A673 (cell line): ENCODE measurements around the gene RAB25. TPM values are rescaled to one million over a fixed set of nuclear protein-coding genes. Genes with fewer than 3 reads are reported as not detected.

Experiments
- BruUV-seq: library from RNA; stranded (reverse); fragments of 400-500 nt; replicated peaks from 2 replicates; lab custom pipeline; 2021; lab: Mats Ljungman, UMichigan
- CTCF ChIA-PET: fragments of 300-600 bp; sonication (Branson Sonifier 250); formaldehyde crosslinking; loops from one replicate; lab custom pipeline; 2022; ENCODE audit warnings: antibody characterized with exemption; lab: Charles Lee
- POLR2A ChIA-PET: fragments of 300-600 bp; sonication (Branson Sonifier 250); formaldehyde crosslinking; loops from one replicate; lab custom pipeline; 2022; ENCODE audit warnings: antibody characterized with exemption; ENCODE audit not compliant: low non-redundant PET; lab: Charles Lee
- DNase-seq: peaks from one replicate; pipeline ENCODE4 v3.0.0-alpha.2; 2015; ENCODE audit warnings: low spot score
- H3K27ac ChIP-seq: fragments of 200-600 bp; sonication (generic); 2 replicates; pipeline ENCODE4 v1.5.1; 2016; ENCODE audit warnings: mixed run types, low read depth, mild to moderate bottlenecking, mixed read lengths, antibody characterized with exemption, low read length; ENCODE audit not compliant: poor library complexity, severe bottlenecking
- H3K27me3 ChIP-seq: fragments of 200-600 bp; sonication (generic); replicated peaks from 2 replicates; pipeline ENCODE4 v1.6.1; 2017; ENCODE audit warnings: mixed run types, low read depth, mild to moderate bottlenecking, mixed read lengths, antibody characterized with exemption, low read length; ENCODE audit not compliant: insufficient read depth, poor library complexity
- H3K36me3 ChIP-seq: fragments of 200-600 bp; sonication (generic); 2 replicates; pipeline ENCODE4 v1.6.1; 2016; ENCODE audit warnings: mixed run types, mild to moderate bottlenecking, mixed read lengths, antibody characterized with exemption, low read length; ENCODE audit not compliant: insufficient read depth, poor library complexity, severe bottlenecking
- H3K4me1 ChIP-seq: fragments of 200-600 bp; sonication (generic); 2 replicates; pipeline ENCODE4 v1.6.1; 2017; ENCODE audit warnings: mixed run types, mild to moderate bottlenecking, mixed read lengths, antibody characterized with exemption, low read length; ENCODE audit not compliant: insufficient read depth, poor library complexity, severe bottlenecking
- H3K4me3 ChIP-seq: fragments of 200-600 bp; sonication (generic); 2 replicates; pipeline ENCODE4 v1.5.1; 2016; ENCODE audit warnings: low read depth, mixed run types, mild to moderate bottlenecking, mixed read lengths, low read length; ENCODE audit not compliant: poor library complexity, severe bottlenecking
- H3K9me3 ChIP-seq: fragments of 200-600 bp; sonication (generic); 2 replicates; pipeline ENCODE4 v1.6.1; 2016; ENCODE audit warnings: mixed run types, low read depth, mild to moderate bottlenecking, mixed read lengths, antibody characterized with exemption, low read length; ENCODE audit not compliant: poor library complexity, severe bottlenecking
- EZH2 ChIP-seq: fragments of 200-600 bp; sonication (generic); IDR thresholded peaks from 2 replicates; pipeline ENCODE4 v1.6.1; 2017; ENCODE audit warnings: borderline replicate concordance, low read depth, mild to moderate bottlenecking, mixed read lengths, antibody characterized with exemption, low read length; ENCODE audit not compliant: poor library complexity, severe bottlenecking
- intact Hi-C: fragments of 100-400 bp; cut with micrococcal nuclease; formaldehyde crosslinking; loops from one replicate; pipeline ENCODE4 v1.10.0; 2022; ENCODE audit not compliant: unreplicated experiment
- total RNA-seq: library from RNA; stranded (reverse); gene quantifications from 2 replicates; pipeline ENCODE4 v1.2.3, GENCODE V29; 2021
- TF ChIP-seq, protein P1 (sequence below): fragments of 300-800, 200-600 bp; sonication (generic); conservative IDR thresholded peaks from 2 replicates; pipeline ENCODE4 v1.5.1; 2017; ENCODE audit warnings: low read depth, mild to moderate bottlenecking, antibody characterized with exemption, low read length, moderate library complexity, mixed read lengths

RAB25 gene
- total RNA-seq, 1 experiment from 2014 or later: 0.47 TPM

DNA sequence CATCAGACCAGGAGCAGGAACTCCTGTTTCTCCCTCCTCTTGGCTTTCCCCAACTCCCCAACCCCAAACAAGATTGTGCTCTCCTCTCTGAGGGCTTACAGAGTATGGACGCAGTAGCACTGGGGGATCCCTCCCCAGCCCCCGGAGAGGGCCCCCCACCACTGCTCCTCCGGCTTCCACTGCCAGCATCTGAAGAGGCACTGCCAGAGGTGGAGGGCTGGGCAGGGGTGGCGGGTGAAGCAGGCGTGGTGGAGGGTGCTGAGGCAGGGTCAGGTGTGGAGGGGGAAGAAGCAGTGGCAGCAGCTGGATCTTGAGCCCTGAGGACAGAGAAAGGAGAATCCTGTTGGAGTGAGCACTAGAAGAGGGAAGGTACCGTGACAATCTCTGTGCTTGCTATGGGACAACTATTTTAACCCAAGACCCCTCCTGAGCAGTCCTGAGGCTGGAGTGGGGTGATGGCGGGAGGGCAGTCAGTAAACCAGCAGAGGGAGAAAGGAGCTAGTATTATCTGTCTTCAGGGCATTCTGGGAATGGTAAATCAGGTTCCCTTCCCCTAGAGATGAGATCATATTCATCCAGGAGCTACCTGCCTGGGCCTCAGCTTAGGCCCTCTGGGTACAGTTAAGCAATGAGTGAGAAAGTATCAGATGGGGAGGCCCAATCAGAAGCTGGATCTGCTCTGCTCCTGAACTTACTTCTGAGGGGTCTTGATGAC, 9.8 kb upstream of the RAB25 start:
- Histone ChIP-seq H3K27ac (no peak overlapping the region), H3K27me3 (no peaks in the 10 kb centered on the region), H3K9me3 (no peaks in the 10 kb centered on the region), H3K4me3 (no peak overlapping the region), H3K36me3 (peaks cover 31% of the 10 kb centered on the region), H3K4me1 (peaks cover 8% of the 10 kb centered on the region)
- TF ChIP-seq, protein P1, sequence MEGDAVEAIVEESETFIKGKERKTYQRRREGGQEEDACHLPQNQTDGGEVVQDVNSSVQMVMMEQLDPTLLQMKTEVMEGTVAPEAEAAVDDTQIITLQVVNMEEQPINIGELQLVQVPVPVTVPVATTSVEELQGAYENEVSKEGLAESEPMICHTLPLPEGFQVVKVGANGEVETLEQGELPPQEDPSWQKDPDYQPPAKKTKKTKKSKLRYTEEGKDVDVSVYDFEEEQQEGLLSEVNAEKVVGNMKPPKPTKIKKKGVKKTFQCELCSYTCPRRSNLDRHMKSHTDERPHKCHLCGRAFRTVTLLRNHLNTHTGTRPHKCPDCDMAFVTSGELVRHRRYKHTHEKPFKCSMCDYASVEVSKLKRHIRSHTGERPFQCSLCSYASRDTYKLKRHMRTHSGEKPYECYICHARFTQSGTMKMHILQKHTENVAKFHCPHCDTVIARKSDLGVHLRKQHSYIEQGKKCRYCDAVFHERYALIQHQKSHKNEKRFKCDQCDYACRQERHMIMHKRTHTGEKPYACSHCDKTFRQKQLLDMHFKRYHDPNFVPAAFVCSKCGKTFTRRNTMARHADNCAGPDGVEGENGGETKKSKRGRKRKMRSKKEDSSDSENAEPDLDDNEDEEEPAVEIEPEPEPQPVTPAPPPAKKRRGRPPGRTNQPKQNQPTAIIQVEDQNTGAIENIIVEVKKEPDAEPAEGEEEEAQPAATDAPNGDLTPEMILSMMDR: no peak
- no peak for TF ChIP-seq EZH2
- no TSS peak for BruUV-seq
- ChIA-PET POLR2A (no interaction called here), CTCF (no interaction called here)
- DNase-seq: no peak
- intact Hi-C loops: no loop called here

DNA sequence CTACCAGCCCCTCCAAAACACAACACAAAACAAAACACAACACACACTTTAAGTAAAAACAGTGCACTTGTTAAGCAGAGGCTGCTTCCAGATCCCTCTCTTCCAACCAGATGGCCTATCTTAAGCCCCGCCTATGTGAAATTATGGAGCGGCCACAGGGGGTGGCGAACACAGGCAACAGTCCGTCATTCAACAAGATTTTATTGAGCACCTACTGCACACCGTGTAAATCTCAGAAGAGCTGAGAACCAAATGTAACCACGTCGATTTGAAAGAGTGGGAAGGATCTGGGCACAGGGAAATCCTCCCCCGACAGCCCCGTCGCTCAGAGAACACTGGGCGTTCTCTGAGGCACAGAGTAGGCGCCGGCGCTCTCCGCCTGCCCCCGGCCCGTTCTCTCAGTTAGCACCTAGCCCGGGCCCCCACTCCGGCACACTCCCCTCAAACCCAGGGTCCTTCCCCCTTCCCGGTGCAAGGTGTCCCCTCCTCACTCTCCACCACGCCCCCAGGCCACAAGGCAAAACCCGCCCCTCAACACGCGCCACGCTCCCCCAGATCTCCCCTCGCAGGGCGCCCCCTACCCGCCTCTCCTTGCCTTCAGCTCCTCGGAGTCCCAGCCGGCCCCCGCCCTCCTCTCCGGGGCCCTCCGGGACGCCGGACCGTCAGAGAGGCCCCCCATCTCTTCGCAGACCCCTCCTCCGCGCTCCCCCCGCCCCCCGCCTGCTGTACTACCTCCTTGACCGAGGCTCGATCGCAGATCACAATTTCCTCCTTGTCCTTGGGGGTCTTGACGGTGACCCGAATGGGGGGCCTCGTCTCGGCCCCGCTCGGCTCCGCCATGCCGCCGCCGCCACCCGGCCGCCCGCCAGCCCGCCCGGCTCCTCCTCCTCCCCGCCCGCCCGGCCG, 7.8 kb upstream of the RAB25 start:
- peak; percentile 85 for DNase-seq
- POLR2A ChIA-PET: interaction anchor here (0.5 kb wide), 1 partner anchor 19 kb away, joined by 5 read pairs; no protein-coding TSS in a partner anchor
- Histone ChIP-seq H3K27me3 (no peaks in the 10 kb centered on the region), H3K9me3 (no peaks in the 10 kb centered on the region), H3K27ac (peak overlapping the region; percentile 95), H3K4me3 (peak overlapping the region; percentile 99), H3K36me3 (peaks cover 25% of the 10 kb centered on the region), H3K4me1 (peaks cover 9% of the 10 kb centered on the region)
- TF ChIP-seq EZH2: no peak
- TF ChIP-seq, protein P1: peak; percentile 50
- intact Hi-C loops: no loop called here
- CTCF ChIA-PET: interaction anchor here (0.6 to 1.9 kb wide), 5 partner anchors 17 to 108 kb away, joined by 4 to 13 read pairs (median 4); no protein-coding TSS in a partner anchor
- BruUV-seq: TSS peak; percentile 19

DNA sequence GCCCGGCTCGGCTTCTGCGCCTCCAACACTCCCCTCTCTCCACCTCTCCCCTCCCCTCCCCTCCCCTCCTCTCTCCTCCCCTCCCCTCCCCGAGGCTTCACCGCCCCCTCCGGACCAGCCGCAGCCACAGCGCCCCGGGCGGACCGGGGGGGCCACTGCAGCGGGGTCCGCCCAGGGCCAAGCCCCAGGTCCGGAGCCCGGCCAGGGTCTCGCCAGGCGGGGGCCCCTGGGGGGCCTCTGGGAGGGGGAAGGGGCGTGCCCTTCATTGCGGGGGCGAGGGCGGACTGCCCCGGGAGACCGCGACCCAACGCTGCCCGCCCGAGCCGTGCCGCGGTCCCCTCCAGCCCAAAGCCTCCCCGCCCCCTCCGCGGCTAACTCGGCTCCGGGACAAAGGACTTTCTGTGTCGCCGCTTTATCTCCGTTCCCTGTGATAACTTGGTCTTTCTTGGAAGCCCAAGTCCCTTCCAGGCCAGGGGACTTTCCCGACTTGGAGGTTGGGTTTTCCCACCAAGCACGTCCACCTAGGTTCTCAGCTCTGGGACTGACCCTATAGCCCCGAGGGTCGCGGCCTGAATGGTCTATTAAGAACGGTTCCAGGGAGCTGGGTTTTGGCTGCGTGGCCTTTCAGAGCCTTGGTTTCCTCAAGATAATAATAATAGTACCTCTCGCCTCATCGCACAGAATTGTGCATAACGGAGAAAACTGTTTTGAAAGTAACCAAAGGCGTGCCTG, 7.0 kb upstream of the RAB25 start, which contains the start of gene UBQLN4:
UBQLN4 (minus strand) TSS at position 31 of the 732 bp plus-strand sequence. CDS start 97 bp downstream, outside the sequence.
- peaks cover 9% of the 10 kb centered on the region for H3K4me1 ChIP-seq
- H3K9me3 ChIP-seq: no peaks in the 10 kb centered on the region
- ChIA-PET CTCF (interaction anchor here (0.6 to 1.9 kb wide), 5 partner anchors 18 to 109 kb away, joined by 4 to 13 read pairs (median 4); no protein-coding TSS in a partner anchor), POLR2A (no interaction called here)
- peak within 1 kb of the TSS; percentile 99 for H3K4me3 ChIP-seq
- BruUV-seq: TSS peak; percentile 83
- H3K27me3 ChIP-seq: no peaks in the 10 kb centered on the region
- peak; percentile 93 for DNase-seq
- H3K27ac ChIP-seq: peak within 1 kb of the TSS; percentile 95
- no peak for TF ChIP-seq EZH2
- TF ChIP-seq, protein P1: no peak; the same call in 1 of the 2 replicates
- intact Hi-C loops: no loop called here
- H3K36me3 ChIP-seq: peaks cover 19% of the 10 kb centered on the region
